Activated effector memory CD4-positive, alpha-beta T cell treated with anti-CD3 and anti-CD28 coated beads, Interleukin-2, amount 50 U/mL, for 16 hours (primary cell): Measurements from ENCODE around the gene GBP3.

Source experiments
- DNase-seq: peaks from one replicate; pipeline ENCODE4 v3.0.0-alpha.2; 2020

The GBP3 gene

DNA sequence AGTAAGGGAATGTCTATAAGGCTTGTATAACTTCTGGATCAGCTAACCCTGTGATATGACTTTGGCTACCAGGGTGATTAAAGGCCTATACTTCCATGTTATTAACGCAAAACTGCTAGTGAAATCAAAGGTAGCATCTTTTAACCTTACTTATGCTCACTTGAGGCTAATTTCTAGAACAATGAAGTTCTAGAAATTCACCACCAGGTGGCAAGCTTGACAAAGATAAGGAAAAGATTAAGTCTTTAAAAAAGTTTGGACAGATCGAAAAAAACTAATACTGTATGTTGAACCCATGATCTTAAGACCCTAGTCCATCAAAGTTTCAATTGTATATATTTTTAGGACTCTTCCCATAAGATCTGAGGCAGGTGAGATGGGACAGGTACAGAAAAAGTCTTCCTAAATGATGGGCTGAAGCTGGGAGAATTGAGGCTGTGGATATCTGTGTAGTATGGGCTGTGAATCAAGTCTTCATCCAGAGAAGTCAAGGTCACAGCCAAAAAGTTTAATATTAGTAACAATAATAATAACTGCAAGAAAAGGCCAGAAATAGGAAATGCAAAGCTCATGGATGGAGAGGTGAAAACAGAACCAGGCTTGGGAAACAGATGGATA, 49.0 kb downstream of the GBP3 start:
- DNase-seq: no peak

DNA sequence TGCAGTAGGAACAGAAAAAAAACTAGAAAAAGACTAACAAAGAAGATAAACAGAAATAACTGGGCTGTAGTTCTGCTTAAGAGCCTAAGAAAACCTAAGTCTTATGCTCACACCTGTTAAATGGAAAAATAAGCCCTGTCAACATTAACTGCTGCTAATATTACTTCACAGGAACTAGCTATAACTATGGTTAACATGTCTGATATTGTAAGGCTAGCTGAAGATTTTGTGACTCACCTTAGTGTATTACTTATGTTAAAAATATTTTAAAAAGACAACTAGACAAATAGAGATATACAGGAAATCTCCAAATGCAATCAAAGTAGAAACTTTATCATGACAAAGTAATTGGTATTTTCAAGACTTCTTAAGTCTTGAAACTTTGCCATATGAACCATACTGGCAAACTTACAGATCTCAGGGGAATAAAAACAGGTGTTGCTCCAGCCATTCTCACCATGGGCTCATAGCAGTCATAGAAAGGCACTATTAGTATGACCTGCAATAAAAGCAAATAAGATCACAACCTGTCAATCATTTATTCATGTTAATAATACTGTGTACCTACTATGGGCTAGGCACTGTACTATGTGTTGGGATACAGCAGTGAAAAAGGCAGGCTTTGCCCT, 60.9 kb downstream of the GBP3 start:
- no peak for DNase-seq

GRCh38 chr1:88961081-88961480, 61.6 kb downstream of the GBP3 start:
- no peak for DNase-seq
